HepG2 (cell line): ENCODE data around the gene DHRS1. TPM values are rescaled to one million over a fixed set of nuclear protein-coding genes. Genes with fewer than 3 reads are reported as not detected.

Experiments used
- EEA1 ChIP-seq: sonication (generic); formaldehyde crosslinking; IDR thresholded peaks from 2 replicates; pipeline ENCODE4 v1.5.1; 2020; ENCODE audit warnings: mild to moderate bottlenecking, missing genetic modification reagents, borderline replicate concordance
- HIVEP1 ChIP-seq: sonication (generic); formaldehyde crosslinking; IDR thresholded peaks from 2 replicates; pipeline ENCODE4 v1.4.0; 2020; ENCODE audit warnings: mild to moderate bottlenecking, missing genetic modification reagents
- MXD4 ChIP-seq: IDR thresholded peaks from 2 replicates; pipeline ENCODE4 v1.6.1; 2016; ENCODE audit warnings: mild to moderate bottlenecking, missing biosample characterization, missing genetic modification reagents
- MXI1 ChIP-seq: IDR thresholded peaks from 3 replicates; pipeline ENCODE4 v1.6.1; 2012; ENCODE audit warnings: low read depth, low read length, inconsistent platforms, borderline replicate concordance
- PRMT3 ChIP-seq: sonication (generic); formaldehyde crosslinking; IDR thresholded peaks from 2 replicates; pipeline ENCODE4 v1.8.1; 2022; ENCODE audit warnings: low read depth, mild to moderate bottlenecking, moderate library complexity, missing genetic modification reagents, borderline replicate concordance
- RELA ChIP-seq: sonication (generic); formaldehyde crosslinking; IDR thresholded peaks from 2 replicates; pipeline ENCODE4 v1.4.0; 2020; ENCODE audit warnings: missing genetic modification reagents
- TERF1 ChIP-seq: sonication (generic); formaldehyde crosslinking; IDR thresholded peaks from 2 replicates; pipeline ENCODE4 v1.8.0; 2022; ENCODE audit warnings: mild to moderate bottlenecking, missing genetic modification reagents, moderate library complexity
- WIZ ChIP-seq: sonication (generic); formaldehyde crosslinking; IDR thresholded peaks from 2 replicates; pipeline ENCODE4 v1.5.1; 2020; ENCODE audit warnings: mild to moderate bottlenecking, missing genetic modification reagents
- ZNF34 ChIP-seq: sonication (generic); formaldehyde crosslinking; IDR thresholded peaks from 2 replicates; pipeline ENCODE4 v1.4.0; 2020; ENCODE audit warnings: mild to moderate bottlenecking, missing genetic modification reagents, borderline replicate concordance
- ZNF740 ChIP-seq: sonication (generic); formaldehyde crosslinking; IDR thresholded peaks from 2 replicates; pipeline ENCODE4 v1.4.0; 2020; ENCODE audit warnings: missing genetic modification reagents
- ZNF781 ChIP-seq: sonication (generic); formaldehyde crosslinking; IDR thresholded peaks from 2 replicates; pipeline ENCODE4 v1.5.1; 2020; ENCODE audit warnings: borderline replicate concordance, mild to moderate bottlenecking, missing genetic modification reagents; ENCODE audit errors: not compliant biosample characterization
- polyA plus RNA-seq, 8 experiments: library from polyadenylated mRNA; depleted of rRNA in 3 of 8; stranded (reverse) in 7 of 8; unstranded in 1 of 8; fragments of >200 nt; fragmentation: Illumina TruSeq in 4 of 8; extraction: Trizol in 4 of 8; gene quantifications; 2 replicates each; pipeline versions ENCODE4 v1.2.1 to v1.2.3, GENCODE V29; 2011 to 2016; ENCODE audit warnings: low read depth in 4 of 8, missing spikeins in 1 of 8, mixed read lengths in 1 of 8; ENCODE audit not compliant: insufficient read depth in 1 of 8
- total RNA-seq, 5 experiments: library from RNA; depleted of rRNA; stranded (reverse); fragments of >200 nt; fragmentation: Illumina TruSeq; extraction: Trizol; gene quantifications; 2 replicates each; pipeline ENCODE4 v1.2.3, GENCODE V29; 2016; ENCODE audit warnings: low read depth in 1 of 5
- TF ChIP-seq, protein P1 (sequence below): sonication (generic); formaldehyde crosslinking; IDR thresholded peaks from 2 replicates; pipeline ENCODE4 v1.8.1; 2022; ENCODE audit warnings: low read depth, mild to moderate bottlenecking, missing genetic modification reagents
- TF ChIP-seq, protein P2 (sequence below): sonication (generic); formaldehyde crosslinking; IDR thresholded peaks from 2 replicates; pipeline ENCODE4 v1.4.0; 2020; ENCODE audit warnings: missing genetic modification reagents

The DHRS1 gene
- total and polyA plus RNA-seq, 2 of the 13 experiments (the other 11 are each of a cell fraction or from before 2014, with no cell fraction given): 49.8 to 60.8 TPM

- 0 out of 2 replicates have a peak, but pooled peaks have one; percentile 43 for TF ChIP-seq MXD4 (CRISPR knock-in tag)
- TF ChIP-seq PRMT3 (CRISPR knock-in tag): no peak
- TF ChIP-seq, protein P1, sequence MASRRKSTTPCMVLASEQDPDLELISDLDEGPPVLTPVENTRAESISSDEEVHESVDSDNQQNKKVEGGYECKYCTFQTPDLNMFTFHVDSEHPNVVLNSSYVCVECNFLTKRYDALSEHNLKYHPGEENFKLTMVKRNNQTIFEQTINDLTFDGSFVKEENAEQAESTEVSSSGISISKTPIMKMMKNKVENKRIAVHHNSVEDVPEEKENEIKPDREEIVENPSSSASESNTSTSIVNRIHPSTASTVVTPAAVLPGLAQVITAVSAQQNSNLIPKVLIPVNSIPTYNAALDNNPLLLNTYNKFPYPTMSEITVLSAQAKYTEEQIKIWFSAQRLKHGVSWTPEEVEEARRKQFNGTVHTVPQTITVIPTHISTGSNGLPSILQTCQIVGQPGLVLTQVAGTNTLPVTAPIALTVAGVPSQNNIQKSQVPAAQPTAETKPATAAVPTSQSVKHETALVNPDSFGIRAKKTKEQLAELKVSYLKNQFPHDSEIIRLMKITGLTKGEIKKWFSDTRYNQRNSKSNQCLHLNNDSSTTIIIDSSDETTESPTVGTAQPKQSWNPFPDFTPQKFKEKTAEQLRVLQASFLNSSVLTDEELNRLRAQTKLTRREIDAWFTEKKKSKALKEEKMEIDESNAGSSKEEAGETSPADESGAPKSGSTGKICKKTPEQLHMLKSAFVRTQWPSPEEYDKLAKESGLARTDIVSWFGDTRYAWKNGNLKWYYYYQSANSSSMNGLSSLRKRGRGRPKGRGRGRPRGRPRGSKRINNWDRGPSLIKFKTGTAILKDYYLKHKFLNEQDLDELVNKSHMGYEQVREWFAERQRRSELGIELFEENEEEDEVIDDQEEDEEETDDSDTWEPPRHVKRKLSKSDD (CRISPR knock-in tag): peak; percentile 43; the same call in 1 of the 2 replicates
- TF ChIP-seq, protein P2, sequence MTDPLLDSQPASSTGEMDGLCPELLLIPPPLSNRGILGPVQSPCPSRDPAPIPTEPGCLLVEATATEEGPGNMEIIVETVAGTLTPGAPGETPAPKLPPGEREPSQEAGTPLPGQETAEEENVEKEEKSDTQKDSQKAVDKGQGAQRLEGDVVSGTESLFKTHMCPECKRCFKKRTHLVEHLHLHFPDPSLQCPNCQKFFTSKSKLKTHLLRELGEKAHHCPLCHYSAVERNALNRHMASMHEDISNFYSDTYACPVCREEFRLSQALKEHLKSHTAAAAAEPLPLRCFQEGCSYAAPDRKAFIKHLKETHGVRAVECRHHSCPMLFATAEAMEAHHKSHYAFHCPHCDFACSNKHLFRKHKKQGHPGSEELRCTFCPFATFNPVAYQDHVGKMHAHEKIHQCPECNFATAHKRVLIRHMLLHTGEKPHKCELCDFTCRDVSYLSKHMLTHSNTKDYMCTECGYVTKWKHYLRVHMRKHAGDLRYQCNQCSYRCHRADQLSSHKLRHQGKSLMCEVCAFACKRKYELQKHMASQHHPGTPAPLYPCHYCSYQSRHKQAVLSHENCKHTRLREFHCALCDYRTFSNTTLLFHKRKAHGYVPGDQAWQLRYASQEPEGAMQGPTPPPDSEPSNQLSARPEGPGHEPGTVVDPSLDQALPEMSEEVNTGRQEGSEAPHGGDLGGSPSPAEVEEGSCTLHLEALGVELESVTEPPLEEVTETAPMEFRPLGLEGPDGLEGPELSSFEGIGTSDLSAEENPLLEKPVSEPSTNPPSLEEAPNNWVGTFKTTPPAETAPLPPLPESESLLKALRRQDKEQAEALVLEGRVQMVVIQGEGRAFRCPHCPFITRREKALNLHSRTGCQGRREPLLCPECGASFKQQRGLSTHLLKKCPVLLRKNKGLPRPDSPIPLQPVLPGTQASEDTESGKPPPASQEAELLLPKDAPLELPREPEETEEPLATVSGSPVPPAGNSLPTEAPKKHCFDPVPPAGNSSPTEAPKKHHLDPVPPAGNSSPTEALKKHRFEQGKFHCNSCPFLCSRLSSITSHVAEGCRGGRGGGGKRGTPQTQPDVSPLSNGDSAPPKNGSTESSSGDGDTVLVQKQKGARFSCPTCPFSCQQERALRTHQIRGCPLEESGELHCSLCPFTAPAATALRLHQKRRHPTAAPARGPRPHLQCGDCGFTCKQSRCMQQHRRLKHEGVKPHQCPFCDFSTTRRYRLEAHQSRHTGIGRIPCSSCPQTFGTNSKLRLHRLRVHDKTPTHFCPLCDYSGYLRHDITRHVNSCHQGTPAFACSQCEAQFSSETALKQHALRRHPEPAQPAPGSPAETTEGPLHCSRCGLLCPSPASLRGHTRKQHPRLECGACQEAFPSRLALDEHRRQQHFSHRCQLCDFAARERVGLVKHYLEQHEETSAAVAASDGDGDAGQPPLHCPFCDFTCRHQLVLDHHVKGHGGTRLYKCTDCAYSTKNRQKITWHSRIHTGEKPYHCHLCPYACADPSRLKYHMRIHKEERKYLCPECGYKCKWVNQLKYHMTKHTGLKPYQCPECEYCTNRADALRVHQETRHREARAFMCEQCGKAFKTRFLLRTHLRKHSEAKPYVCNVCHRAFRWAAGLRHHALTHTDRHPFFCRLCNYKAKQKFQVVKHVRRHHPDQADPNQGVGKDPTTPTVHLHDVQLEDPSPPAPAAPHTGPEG (CRISPR knock-in tag): peak; percentile 31; the same call in 1 of the 2 replicates
- peak; percentile 50; the same call in 1 of the 2 replicates for TF ChIP-seq EEA1 (CRISPR knock-in tag)
- TF ChIP-seq RELA: no peak
- TF ChIP-seq ZNF740: peak; percentile 84
- no peak for TF ChIP-seq TERF1 (CRISPR knock-in tag)
- TF ChIP-seq ZNF781: peak; percentile 84
- peak; percentile 85 for TF ChIP-seq HIVEP1 (CRISPR knock-in tag)
- peak; percentile 73; the same call in 1 of the 2 replicates for TF ChIP-seq WIZ (CRISPR knock-in tag)
- TF ChIP-seq MXI1: no peak
- no peak for TF ChIP-seq ZNF34 (CRISPR knock-in tag)
These were observed 47.1 kb downstream of the DHRS1 start (continued) for GRCh38 chr14:24252289-24253124.
